HEK293T (cell line): ENCODE measurements around the gene EEF2.
"Not testable (repeated sequence)": the region's sequence is repeated elsewhere in the genome, so short reads cannot be mapped to it uniquely, and the experiment has no call there.

ENCODE experiments used
- CTCF ChIA-PET: fragments of 350-600 bp; formaldehyde crosslinking; extraction: SDS; loops from one replicate; lab custom pipeline; 2021; ENCODE audit warnings: antibody characterized with exemption, inconsistent platforms; lab: Yijun Ruan, JAX
- POLR2A ChIA-PET: fragments of 350-600 bp; formaldehyde crosslinking; extraction: SDS; loops from one replicate; lab custom pipeline; 2020; ENCODE audit warnings: antibody characterized with exemption, inconsistent platforms; lab: Yijun Ruan, JAX
- DNase-seq: peaks from one replicate; pipeline ENCODE4 v3.0.0; 2012; ENCODE audit warnings: mixed read lengths; ENCODE audit errors: extremely low spot score
- BHLHE40 ChIP-seq: fragments of 450-650 bp; IDR thresholded peaks from 2 replicates; pipeline ENCODE4 v1.6.1; 2016; ENCODE audit warnings: mild to moderate bottlenecking, moderate library complexity, borderline replicate concordance
- CTBP1 ChIP-seq: fragments of 450-650 bp; IDR thresholded peaks from 2 replicates; pipeline ENCODE4 v1.6.1; 2016; ENCODE audit warnings: borderline replicate concordance
- FOXA1 ChIP-seq: fragments of 450-650 bp; IDR thresholded peaks from 2 replicates; pipeline ENCODE4 v1.6.1; 2016; ENCODE audit warnings: mild to moderate bottlenecking
- FOXK2 ChIP-seq: fragments of 450-650 bp; IDR thresholded peaks from 2 replicates; pipeline ENCODE4 v1.6.1; 2016; ENCODE audit warnings: mild to moderate bottlenecking
- FOXM1 ChIP-seq: fragments of 450-650 bp; IDR thresholded peaks from 2 replicates; pipeline ENCODE4 v1.6.1; 2017; ENCODE audit warnings: mild to moderate bottlenecking, borderline replicate concordance
- L3MBTL2 ChIP-seq: fragments of 450-650 bp; conservative IDR thresholded peaks from 2 replicates; pipeline ENCODE4 v1.6.1; 2016; ENCODE audit warnings: mild to moderate bottlenecking
- LEF1 ChIP-seq: fragments of 450-650 bp; IDR thresholded peaks from 2 replicates; pipeline ENCODE4 v1.6.1; 2017; ENCODE audit warnings: mild to moderate bottlenecking, borderline replicate concordance
- NFRKB ChIP-seq: fragments of 450-650 bp; IDR thresholded peaks from 2 replicates; pipeline ENCODE4 v1.6.1; 2016; ENCODE audit warnings: mild to moderate bottlenecking, moderate library complexity
- SUZ12 ChIP-seq: fragments of 450-650 bp; IDR thresholded peaks from 2 replicates; pipeline ENCODE4 v1.6.1; 2016; ENCODE audit warnings: mild to moderate bottlenecking
- ZNF384 ChIP-seq: fragments of 450-650 bp; IDR thresholded peaks from 2 replicates; pipeline ENCODE4 v1.6.1; 2016

EEF2 gene

GRCh38 chr19:3942790-3943409 lies 42.4 kb downstream of the EEF2 start:
- CTCF ChIA-PET, result no interaction called here

GRCh38 chr19:3938300-3938950 lies 46.8 kb downstream of the EEF2 start:
- POLR2A ChIA-PET, DNase-seq: not testable (repeated sequence)
- peak; percentile 44 for TF ChIP-seq ZNF384
- CTCF ChIA-PET, result interaction anchor here (0.6 kb wide), 1 partner anchor 143 kb away, joined by 4 read pairs; no protein-coding TSS in a partner anchor

More at GRCh38 chr19:3942790-3943409, 42.4 kb downstream of the EEF2 start:
- POLR2A ChIA-PET, result no interaction called here
- TF ChIP-seq BHLHE40, result no peak
- no peak for TF ChIP-seq FOXA1
- TF ChIP-seq ZNF384, result peak; percentile 91
- DNase-seq, result no peak

GRCh38 chr19:3936506-3937442 lies 48.5 kb downstream of the EEF2 start:
- ChIA-PET POLR2A (no interaction called here), CTCF (no interaction called here)
- DNase-seq, result no peak
- TF ChIP-seq LEF1 (no peak), CTBP1 (no peak), SUZ12 (no peak), L3MBTL2 (no peak), BHLHE40 (no peak), NFRKB (no peak), FOXA1 (no peak), FOXM1 (no peak), FOXK2 (no peak)

GRCh38 chr19:3932931-3933810 lies 52.1 kb downstream of the EEF2 start, which contains the start of gene NMRK2:
TSS of gene NMRK2 (plus strand) at chr19:3933069. CDS start at chr19:3933672, 603 bp downstream.
- TF ChIP-seq L3MBTL2, result 0 out of 2 replicates have a peak, but pooled peaks have one; percentile 25
- no peak for TF ChIP-seq BHLHE40
- ChIA-PET POLR2A (interaction anchor here (1.0 to 1.2 kb wide), 3 partner anchors 9 to 52 kb away, joined by 3 to 5 read pairs (median 3); partner anchors contain the start of gene EEF2), CTCF (no interaction called here)
- no peak for DNase-seq

GRCh38 chr19:3931041-3931440 lies 54.2 kb downstream of the EEF2 start:
- ChIA-PET POLR2A (no interaction called here), CTCF (no interaction called here)
- DNase-seq, result no peak
- TF ChIP-seq L3MBTL2 (no peak), LEF1 (no peak)
